ENCODE results near the gene TICRR. TPM values are rescaled to one million over a fixed set of nuclear protein-coding genes. Genes with fewer than 3 reads are reported as not detected.

TICRR gene, protein sequence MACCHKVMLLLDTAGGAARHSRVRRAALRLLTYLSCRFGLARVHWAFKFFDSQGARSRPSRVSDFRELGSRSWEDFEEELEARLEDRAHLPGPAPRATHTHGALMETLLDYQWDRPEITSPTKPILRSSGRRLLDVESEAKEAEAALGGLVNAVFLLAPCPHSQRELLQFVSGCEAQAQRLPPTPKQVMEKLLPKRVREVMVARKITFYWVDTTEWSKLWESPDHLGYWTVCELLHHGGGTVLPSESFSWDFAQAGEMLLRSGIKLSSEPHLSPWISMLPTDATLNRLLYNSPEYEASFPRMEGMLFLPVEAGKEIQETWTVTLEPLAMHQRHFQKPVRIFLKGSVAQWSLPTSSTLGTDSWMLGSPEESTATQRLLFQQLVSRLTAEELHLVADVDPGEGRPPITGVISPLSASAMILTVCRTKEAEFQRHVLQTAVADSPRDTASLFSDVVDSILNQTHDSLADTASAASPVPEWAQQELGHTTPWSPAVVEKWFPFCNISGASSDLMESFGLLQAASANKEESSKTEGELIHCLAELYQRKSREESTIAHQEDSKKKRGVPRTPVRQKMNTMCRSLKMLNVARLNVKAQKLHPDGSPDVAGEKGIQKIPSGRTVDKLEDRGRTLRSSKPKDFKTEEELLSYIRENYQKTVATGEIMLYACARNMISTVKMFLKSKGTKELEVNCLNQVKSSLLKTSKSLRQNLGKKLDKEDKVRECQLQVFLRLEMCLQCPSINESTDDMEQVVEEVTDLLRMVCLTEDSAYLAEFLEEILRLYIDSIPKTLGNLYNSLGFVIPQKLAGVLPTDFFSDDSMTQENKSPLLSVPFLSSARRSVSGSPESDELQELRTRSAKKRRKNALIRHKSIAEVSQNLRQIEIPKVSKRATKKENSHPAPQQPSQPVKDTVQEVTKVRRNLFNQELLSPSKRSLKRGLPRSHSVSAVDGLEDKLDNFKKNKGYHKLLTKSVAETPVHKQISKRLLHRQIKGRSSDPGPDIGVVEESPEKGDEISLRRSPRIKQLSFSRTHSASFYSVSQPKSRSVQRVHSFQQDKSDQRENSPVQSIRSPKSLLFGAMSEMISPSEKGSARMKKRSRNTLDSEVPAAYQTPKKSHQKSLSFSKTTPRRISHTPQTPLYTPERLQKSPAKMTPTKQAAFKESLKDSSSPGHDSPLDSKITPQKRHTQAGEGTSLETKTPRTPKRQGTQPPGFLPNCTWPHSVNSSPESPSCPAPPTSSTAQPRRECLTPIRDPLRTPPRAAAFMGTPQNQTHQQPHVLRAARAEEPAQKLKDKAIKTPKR (N-terminal part only)
- 8.0 and 10.3 TPM in 2 replicates for total RNA-seq

DNA sequence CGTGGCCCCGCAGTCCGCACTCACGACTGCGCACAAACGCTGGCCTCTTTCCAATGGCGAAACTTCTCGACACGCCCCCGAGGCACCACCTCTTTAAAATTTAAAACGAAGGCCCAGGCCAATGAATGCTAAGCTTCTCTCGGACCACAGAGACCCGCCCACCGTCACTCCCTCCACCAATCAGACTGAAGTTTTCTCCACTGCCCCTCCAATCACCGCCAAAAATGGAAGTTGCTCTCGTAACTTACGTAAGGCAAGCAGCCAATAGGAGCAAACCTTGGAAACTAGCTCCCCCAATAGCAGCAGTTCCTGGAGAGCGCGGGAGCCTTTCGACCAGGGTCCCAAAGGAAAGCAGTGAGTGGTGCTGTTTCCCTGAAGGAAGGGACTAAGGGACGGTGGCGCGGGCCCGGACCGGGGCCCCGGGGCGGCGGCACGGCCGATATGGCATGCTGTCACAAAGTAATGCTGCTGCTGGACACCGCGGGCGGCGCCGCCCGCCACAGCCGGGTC is at the start of gene TICRR:
Gene TICRR, plus strand, starts transcription at position 324 of the 510 bp plus-strand sequence. Its CDS starts 118 bp downstream, at position 442.

DNA sequence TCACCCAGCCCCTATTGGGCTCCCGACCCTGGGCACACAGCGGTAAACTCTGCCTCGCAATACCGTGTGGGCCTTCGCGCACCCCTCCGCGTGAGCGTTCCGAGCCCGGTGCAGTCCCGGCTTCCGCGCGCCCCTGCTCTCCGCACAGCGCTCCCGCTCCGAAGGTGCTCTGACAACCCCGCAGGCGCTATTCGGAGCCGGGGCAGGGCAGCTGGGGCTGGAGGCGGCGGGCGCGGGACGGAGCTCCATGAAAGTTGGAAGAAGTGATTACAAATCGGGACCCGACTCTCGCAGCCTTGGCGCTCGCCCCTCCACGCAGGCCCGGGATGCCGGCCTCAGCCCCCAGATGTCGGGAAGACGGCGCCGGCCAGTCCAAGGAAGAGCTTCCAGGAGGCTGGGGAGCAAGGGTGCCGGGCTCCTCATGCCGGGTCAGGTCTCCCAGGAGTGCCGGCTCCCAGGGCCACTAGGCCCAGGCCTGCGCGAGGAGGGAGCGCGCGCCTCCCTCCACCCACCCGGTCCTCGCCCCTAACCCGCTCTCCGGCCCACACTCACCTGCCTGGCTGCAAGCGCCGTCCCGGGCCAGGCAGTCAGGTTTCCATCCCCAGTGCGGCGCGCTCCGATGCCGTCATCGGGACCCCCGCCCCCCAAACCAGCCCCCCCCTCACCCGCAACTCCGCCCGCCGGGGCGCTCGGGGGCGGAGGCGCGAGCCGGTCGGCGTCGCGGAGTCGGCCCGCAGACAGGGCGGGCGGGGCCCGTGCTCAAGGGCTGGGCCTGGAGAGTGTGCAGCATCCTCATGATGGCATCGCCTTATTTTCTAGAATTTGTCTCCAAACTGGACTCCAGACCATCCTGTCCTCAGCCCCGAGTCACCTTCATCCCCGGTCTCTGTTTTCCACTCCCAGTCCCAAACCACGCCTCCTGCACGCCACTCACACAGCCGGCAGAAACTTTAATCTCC is 79.9 kb downstream of the TICRR start, which contains the start of gene KIF7:
Gene KIF7, minus strand, starts transcription at position 621 of the 959 bp plus-strand sequence. CDS start 2,537 bp downstream, outside the sequence.

Other genes with a start within 250 kb of the TICRR start
- gene POLG, start 240.6 kb upstream of the TICRR start, total RNA-seq: 64.4 and 68.5 TPM in 2 replicates
- gene RHCG, start 78.9 kb upstream of the TICRR start, total RNA-seq: not detected in 2 replicates
- 7.6 and 8.6 TPM in 2 replicates for gene KIF7, start 80.0 kb downstream of the TICRR start, total RNA-seq
- 0.15 TPM in 1 of 2 replicates, not detected in the other for gene PLIN1, start 103.9 kb downstream of the TICRR start, total RNA-seq
- gene PEX11A, start 115.3 kb downstream of the TICRR start, total RNA-seq: 3.7 and 4.9 TPM in 2 replicates
- gene WDR93, start 115.3 kb downstream of the TICRR start, total RNA-seq: 0.15 TPM in 1 of 2 replicates, not detected in the other
- 0.45 and 0.84 TPM in 2 replicates for gene MESP1, start 175.8 kb downstream of the TICRR start, total RNA-seq
- 0.45 and 1.3 TPM in 2 replicates for gene MESP2, start 200.9 kb downstream of the TICRR start, total RNA-seq
- 127 and 128 TPM in 2 replicates for gene ANPEP, start 239.4 kb downstream of the TICRR start, total RNA-seq